Measurements from ENCODE around the gene RNF225. TPM values are rescaled to one million over a fixed set of nuclear protein-coding genes. Genes with fewer than 3 reads are reported as not detected.

Gene RNF225
- total and polyA plus RNA-seq, 2 of the 13 experiments (the other 11 are each of a cell fraction or from before 2014, with no cell fraction given) = not detected

DNA sequence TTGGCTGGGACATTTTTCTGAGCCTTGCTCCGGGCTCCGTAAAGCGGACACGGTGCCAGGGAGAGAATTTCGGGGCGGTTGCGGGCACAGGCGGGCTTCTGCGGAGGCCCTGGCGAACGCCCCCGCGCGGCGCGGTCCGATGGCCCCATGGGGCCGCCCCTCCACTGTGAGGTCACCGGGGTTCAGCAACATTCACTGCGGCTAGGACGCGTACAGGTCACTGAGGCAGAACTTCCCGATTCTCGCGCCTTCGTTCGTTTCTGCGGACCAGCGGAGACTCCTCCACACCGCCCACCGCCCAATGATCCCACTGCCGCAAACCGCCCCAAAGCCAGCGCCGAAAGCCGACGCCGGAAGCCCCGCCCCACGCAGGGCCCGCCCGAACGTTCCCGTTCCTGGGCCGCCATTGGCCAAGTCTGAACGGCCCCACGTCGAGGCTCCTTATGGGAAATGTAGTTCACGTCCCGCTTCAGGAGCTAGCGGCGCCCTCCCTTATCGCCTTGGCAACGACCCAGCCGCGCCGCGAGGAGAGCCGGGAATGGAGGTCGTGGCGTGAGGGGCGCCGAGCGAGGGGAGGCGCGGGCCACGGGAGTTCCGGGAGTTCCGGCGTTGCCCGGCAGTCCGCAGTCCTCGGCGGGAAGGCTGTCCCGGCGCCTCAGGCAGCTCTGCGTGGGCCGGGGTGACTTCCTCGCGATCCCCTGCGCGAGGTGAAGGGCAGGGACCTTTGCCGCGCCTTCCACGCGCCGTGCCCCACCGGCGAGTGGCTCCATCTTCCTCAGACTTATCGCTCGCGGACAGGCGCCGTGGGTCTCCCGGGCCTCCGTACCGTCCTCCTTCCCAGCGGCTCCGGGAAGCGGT, 12.9 kb downstream of the RNF225 start, which contains the start of gene ZNF584 (continued):
- TF ChIP-seq GATAD2A (CRISPR knock-in tag; IDR thresholded peaks at IDR 0.05) (peak; percentile 40; the same call in 1 of the 2 replicates), STAT6 (CRISPR knock-in tag; IDR thresholded peaks at IDR 0.05; ENCODE audit: borderline replicate concordance) (peak; percentile 49; the same call in 1 of the 2 replicates), ZNF660 (CRISPR knock-in tag; IDR thresholded peaks at IDR 0.05; ENCODE audit: borderline replicate concordance, low read depth) (no peak), NR2F1 (CRISPR knock-in tag; IDR thresholded peaks at IDR 0.05) (no peak), ZNF563 (CRISPR knock-in tag; IDR thresholded peaks at IDR 0.05) (no peak), ZBTB7A (CRISPR knock-in tag; IDR thresholded peaks at IDR 0.05) (0 out of 2 replicates have a peak, but pooled peaks have one; percentile 17), EED (CRISPR knock-in tag; IDR thresholded peaks at IDR 0.05) (no peak), HNF4A (CRISPR knock-in tag; IDR thresholded peaks at IDR 0.05) (no peak), MED8 (CRISPR knock-in tag; IDR thresholded peaks at IDR 0.05; ENCODE audit: insufficient replicate concordance) (no peak), ZIK1 (CRISPR knock-in tag; IDR thresholded peaks at IDR 0.05; ENCODE audit: borderline replicate concordance, low read depth) (peak; percentile 57; the same call in 1 of the 2 replicates), NCOR1 (IDR thresholded peaks at IDR 0.05; ENCODE audit: borderline replicate concordance, low read length) (no peak), ZXDC (CRISPR knock-in tag; IDR thresholded peaks at IDR 0.05) (no peak), ZBTB39 (CRISPR knock-in tag; IDR thresholded peaks at IDR 0.05) (no peak), TARDBP (CRISPR knock-in tag; IDR thresholded peaks at IDR 0.05) (peak; percentile 60), PAF1 (CRISPR knock-in tag; IDR thresholded peaks at IDR 0.05) (no peak), ONECUT2 (CRISPR knock-in tag; IDR thresholded peaks at IDR 0.05) (no peak), ZKSCAN5 (CRISPR knock-in tag; IDR thresholded peaks at IDR 0.05) (no peak), GTF3A (CRISPR knock-in tag; conservative IDR thresholded peaks at IDR 0.05) (peak; percentile 39; the same call in 1 of the 2 replicates), ZNF558 (CRISPR knock-in tag; IDR thresholded peaks at IDR 0.05; ENCODE audit: borderline replicate concordance) (no peak; the same call in 1 of the 2 replicates), MLLT10 (CRISPR knock-in tag; IDR thresholded peaks at IDR 0.05) (no peak)
- TF ChIP-seq, protein P1, sequence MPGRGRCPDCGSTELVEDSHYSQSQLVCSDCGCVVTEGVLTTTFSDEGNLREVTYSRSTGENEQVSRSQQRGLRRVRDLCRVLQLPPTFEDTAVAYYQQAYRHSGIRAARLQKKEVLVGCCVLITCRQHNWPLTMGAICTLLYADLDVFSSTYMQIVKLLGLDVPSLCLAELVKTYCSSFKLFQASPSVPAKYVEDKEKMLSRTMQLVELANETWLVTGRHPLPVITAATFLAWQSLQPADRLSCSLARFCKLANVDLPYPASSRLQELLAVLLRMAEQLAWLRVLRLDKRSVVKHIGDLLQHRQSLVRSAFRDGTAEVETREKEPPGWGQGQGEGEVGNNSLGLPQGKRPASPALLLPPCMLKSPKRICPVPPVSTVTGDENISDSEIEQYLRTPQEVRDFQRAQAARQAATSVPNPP (CRISPR knock-in tag; IDR thresholded peaks at IDR 0.05) = peak; percentile 58
